GM23248 (cell line): ENCODE results near the gene ERAL1. TPM values are rescaled to one million over a fixed set of nuclear protein-coding genes. Genes with fewer than 3 reads are reported as not detected.
"Not testable (repeated sequence)": the region's sequence is repeated elsewhere in the genome, so short reads cannot be mapped to it uniquely, and the experiment has no call there.

ENCODE experiments used
- DNase-seq: peaks from one replicate; pipeline ENCODE4 v3.0.0-alpha.2; 2015
- H2AFZ ChIP-seq: fragments of 200-600 bp; sonication (generic); 2 replicates; pipeline ENCODE4 v1.6.1; 2016; ENCODE audit warnings: antibody characterized with exemption
- H3F3A ChIP-seq: fragments of 200-600 bp; sonication (generic); 2 replicates; pipeline ENCODE4 v1.6.1; 2016; ENCODE audit warnings: mild to moderate bottlenecking, antibody characterized with exemption, mixed run types; ENCODE audit not compliant: insufficient read depth
- H3K27ac ChIP-seq: fragments of 200-600 bp; sonication (generic); 2 replicates; pipeline ENCODE4 v1.5.1; 2016; ENCODE audit warnings: mild to moderate bottlenecking
- H3K27me3 ChIP-seq: fragments of 200-600 bp; sonication (generic); replicated peaks from 2 replicates; pipeline ENCODE4 v1.6.1; 2016; ENCODE audit warnings: mild to moderate bottlenecking; ENCODE audit not compliant: insufficient read depth
- H3K36me3 ChIP-seq: fragments of 200-600 bp; sonication (generic); 2 replicates; pipeline ENCODE4 v1.6.1; 2016; ENCODE audit warnings: low read depth, mild to moderate bottlenecking
- H3K4me1 ChIP-seq: fragments of 200-600 bp; sonication (generic); 2 replicates; pipeline ENCODE4 v1.6.1; 2016; ENCODE audit warnings: mild to moderate bottlenecking; ENCODE audit not compliant: insufficient read depth
- H3K4me2 ChIP-seq: fragments of 200-600 bp; sonication (generic); one replicate; pipeline ENCODE4 v1.6.1; 2016; ENCODE audit warnings: mild to moderate bottlenecking; ENCODE audit not compliant: unreplicated experiment
- H3K4me3 ChIP-seq: fragments of 200-600 bp; sonication (generic); 2 replicates; pipeline ENCODE4 v1.5.1; 2016; ENCODE audit warnings: mild to moderate bottlenecking
- H3K79me2 ChIP-seq: fragments of 200-600 bp; sonication (generic); 2 replicates; pipeline ENCODE4 v1.6.1; 2016; ENCODE audit warnings: mild to moderate bottlenecking; ENCODE audit not compliant: insufficient read depth
- H3K9ac ChIP-seq: fragments of 200-600 bp; sonication (generic); 2 replicates; pipeline ENCODE4 v1.6.1; 2016; ENCODE audit warnings: mild to moderate bottlenecking
- H3K9me2 ChIP-seq: fragments of 200-600 bp; sonication (generic); 2 replicates; pipeline ENCODE4 v1.6.1; 2016; ENCODE audit warnings: mixed run types, mild to moderate bottlenecking, moderate library complexity; ENCODE audit not compliant: insufficient read depth
- H3K9me3 ChIP-seq: fragments of 200-600 bp; sonication (generic); one replicate; pipeline ENCODE4 v1.6.1; 2017; ENCODE audit warnings: low read depth
- H4K20me1 ChIP-seq: fragments of 200-600 bp; sonication (generic); 2 replicates; pipeline ENCODE4 v1.6.0; 2016; ENCODE audit not compliant: insufficient read depth
- EZH2 ChIP-seq: fragments of 200-600 bp; sonication (generic); IDR thresholded peaks from 2 replicates; pipeline ENCODE4 v1.6.1; 2018; ENCODE audit warnings: antibody characterized with exemption, mild to moderate bottlenecking; ENCODE audit not compliant: insufficient read depth, poor library complexity, severe bottlenecking
- EZH2phosphoT487 ChIP-seq: fragments of 200-600 bp; sonication (generic); IDR thresholded peaks from 2 replicates; pipeline ENCODE4 v1.6.1; 2018; ENCODE audit warnings: antibody characterized with exemption, moderate library complexity, mild to moderate bottlenecking, low read depth; ENCODE audit not compliant: insufficient read depth
- WGBS, 2 experiments: methylation state at CpG; one replicate each; pipeline ENCODE4 v1.1.6; 2015 to 2017; ENCODE audit warnings: low lambda C conversion rate in 2 of 2, low coverage in 1 of 2; ENCODE audit errors: missing lambda C conversion rate in 2 of 2; 5-methylcytosine and 5-hydroxymethylcytosine counted together
- in situ Hi-C: fragments of 300-500 bp; cut with MboI; formaldehyde crosslinking; loops from 2 replicates; pipeline ENCODE4 v1.15.0; 2020
- polyA plus RNA-seq: library from polyadenylated mRNA; unstranded; fragments of >200 nt; fragmentation: Nextera tagmentation; extraction: Ambion mirVana; gene quantifications from 2 replicates; pipeline ENCODE4 v1.2.1, GENCODE V29; 2016
- total RNA-seq: library from RNA; depleted of rRNA; stranded (reverse); fragments of >200 nt; shearing (Covaris generic); gene quantifications from 2 replicates; pipeline ENCODE4 v1.2.3, GENCODE V29; 2014

Gene ERAL1
- total and polyA plus RNA-seq, 2 experiments from 2014 or later, result 40.2 to 60.0 TPM

DNA sequence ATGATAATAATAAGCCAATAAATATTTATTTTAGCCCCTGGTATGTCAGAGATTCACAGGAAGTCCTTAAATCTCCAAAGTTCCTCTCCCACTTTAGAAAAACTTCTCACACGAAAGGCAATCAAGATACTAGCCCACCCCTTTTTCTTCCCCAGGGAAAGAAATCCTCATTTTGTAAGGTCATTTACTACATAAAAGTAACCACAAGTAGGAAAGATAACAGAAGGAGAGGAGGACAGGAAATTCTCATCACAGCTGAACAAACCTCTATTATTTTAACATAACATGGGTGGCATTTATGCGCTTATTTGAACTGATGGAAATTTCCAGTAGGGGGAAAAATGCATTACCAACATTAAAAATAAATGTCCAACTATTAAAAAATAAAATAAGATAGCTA lies 15.6 kb upstream of the ERAL1 start:
- Histone ChIP-seq H3K9ac (peak overlapping the region; percentile 2; the same call in 1 of the 2 replicates), H4K20me1 (no peaks in the 10 kb centered on the region), H3K36me3 (no peaks in the 10 kb centered on the region), H3K4me2 (no peak overlapping the region), H3K27me3 (no peaks in the 10 kb centered on the region), H3K9me2 (no peaks in the 10 kb centered on the region), H3K27ac (no peak overlapping the region), H3K9me3 (no peaks in the 10 kb centered on the region), H3K4me3 (no peak overlapping the region), H2AFZ (no peak overlapping the region), H3F3A (peaks cover 9% of the 10 kb centered on the region), H3K79me2 (peaks cover 90% of the 10 kb centered on the region), H3K4me1 (peaks cover 12% of the 10 kb centered on the region; the same call in 1 of the 2 replicates)
- TF ChIP-seq EZH2phosphoT487 (no peak), EZH2 (no peak)
- in situ Hi-C loops, result no loop called here
- 93 to 96% methylated on average over 2 of the region's 2 CpGs for WGBS, 2 experiments
- DNase-seq, result no peak

DNA sequence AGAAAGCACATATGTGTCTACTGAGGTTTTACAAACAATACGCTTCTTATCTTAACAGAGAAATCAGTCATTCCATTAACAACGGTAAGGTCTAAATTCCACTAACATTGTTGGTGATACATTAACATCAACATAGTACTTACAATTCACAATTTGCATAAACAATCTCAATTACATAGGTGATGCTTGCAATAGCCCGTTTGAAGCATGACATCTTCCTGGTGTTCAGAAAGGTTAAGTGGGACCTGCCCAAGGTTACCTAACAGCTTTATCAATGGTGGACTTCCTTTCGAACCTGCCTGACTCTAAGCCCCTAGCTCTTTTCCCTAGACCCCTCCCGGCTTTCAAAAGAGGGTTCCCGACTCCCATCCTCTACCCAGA lies 12.9 kb upstream of the ERAL1 start:
- peak overlapping the region; percentile 98 for H3K4me2 ChIP-seq
- peaks cover 9% of the 10 kb centered on the region for H3F3A ChIP-seq
- TF ChIP-seq EZH2phosphoT487 (no peak), EZH2 (no peak)
- H2AFZ ChIP-seq, result peak overlapping the region; percentile 99
- in situ Hi-C loops, result no loop called here
- DNase-seq, result no peak
- no peaks in the 10 kb centered on the region for H3K9me2 ChIP-seq
- H3K9ac ChIP-seq, result peak overlapping the region; percentile 82
- H3K27ac ChIP-seq, result peak overlapping the region; percentile 55
- H3K36me3 ChIP-seq, result no peaks in the 10 kb centered on the region
- H3K27me3 ChIP-seq, result no peaks in the 10 kb centered on the region
- no peaks in the 10 kb centered on the region for H3K9me3 ChIP-seq
- H3K4me3 ChIP-seq, result peak overlapping the region; percentile 96
- peaks cover 63% of the 10 kb centered on the region for H3K79me2 ChIP-seq
- 1 to 4% methylated on average over 6 of the region's 6 CpGs for WGBS, 2 experiments
- H3K4me1 ChIP-seq, result peaks cover 12% of the 10 kb centered on the region; the same call in 1 of the 2 replicates
- no peaks in the 10 kb centered on the region for H4K20me1 ChIP-seq

DNA sequence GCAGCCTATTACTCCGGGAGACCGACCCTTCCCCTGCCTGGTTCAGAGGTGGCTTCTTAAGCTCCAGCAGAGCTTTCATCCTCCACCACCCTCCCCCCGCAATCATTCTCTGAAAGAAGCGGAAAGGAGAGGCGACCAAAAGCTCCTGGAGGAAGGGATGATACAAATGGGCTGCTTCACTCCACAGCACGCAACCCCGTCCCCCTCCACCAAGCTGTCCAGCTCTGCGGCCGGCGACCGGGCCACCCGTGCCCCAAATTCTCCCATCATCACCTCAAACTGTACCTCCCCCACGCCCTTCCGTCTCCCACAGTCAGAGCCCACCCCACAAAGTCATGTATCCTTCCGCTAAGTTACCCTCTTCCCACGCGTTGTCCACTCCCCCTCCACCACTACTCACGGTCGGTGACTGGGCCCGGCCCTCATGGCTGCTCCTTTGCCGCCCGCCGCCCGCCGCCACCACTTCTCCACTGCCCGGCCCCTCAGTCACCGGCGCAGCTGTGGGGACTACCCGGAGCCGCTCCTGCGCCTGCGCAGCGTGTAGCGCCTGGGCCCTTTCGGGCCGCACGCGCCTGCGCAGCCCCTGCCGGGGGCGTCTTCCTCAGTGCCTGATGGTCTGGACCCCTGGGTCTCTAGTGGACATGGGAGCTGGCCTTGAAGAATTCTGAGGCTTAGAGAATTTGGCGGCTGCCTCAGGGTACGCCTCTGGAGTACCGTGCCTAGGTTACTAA lies 12.4 kb upstream of the ERAL1 start, which contains the start of gene FAM222B:
FAM222B (minus strand) TSS at position 509 of the 731 bp plus-strand sequence. CDS start 76,123 bp downstream, outside the sequence.
- peaks cover 58% of the 10 kb centered on the region for H3K79me2 ChIP-seq
- peak within 1 kb of the TSS; percentile 82 for H3K9ac ChIP-seq
- no peaks in the 10 kb centered on the region for H4K20me1 ChIP-seq
- H3K36me3 ChIP-seq, result no peaks in the 10 kb centered on the region
- H3K9me3 ChIP-seq, result no peaks in the 10 kb centered on the region
- H3K9me2 ChIP-seq, result no peaks in the 10 kb centered on the region
- H3K27me3 ChIP-seq, result no peaks in the 10 kb centered on the region
- in situ Hi-C loops, result no loop called here
- H3K27ac ChIP-seq, result peak within 1 kb of the TSS; percentile 55
- no peak for TF ChIP-seq EZH2
- no peak for TF ChIP-seq EZH2phosphoT487
- DNase-seq, result peak; percentile 94
- H3K4me3 ChIP-seq, result peak within 1 kb of the TSS; percentile 96
- H3F3A ChIP-seq, result peaks cover 9% of the 10 kb centered on the region
- peaks cover 12% of the 10 kb centered on the region; the same call in 1 of the 2 replicates for H3K4me1 ChIP-seq
- WGBS, 2 experiments, result 1 to 2% methylated on average over 41 to 44 of the region's 44 CpGs
- peak within 1 kb of the TSS; percentile 99 for H2AFZ ChIP-seq
- H3K4me2 ChIP-seq, result peak within 1 kb of the TSS; percentile 98

DNA sequence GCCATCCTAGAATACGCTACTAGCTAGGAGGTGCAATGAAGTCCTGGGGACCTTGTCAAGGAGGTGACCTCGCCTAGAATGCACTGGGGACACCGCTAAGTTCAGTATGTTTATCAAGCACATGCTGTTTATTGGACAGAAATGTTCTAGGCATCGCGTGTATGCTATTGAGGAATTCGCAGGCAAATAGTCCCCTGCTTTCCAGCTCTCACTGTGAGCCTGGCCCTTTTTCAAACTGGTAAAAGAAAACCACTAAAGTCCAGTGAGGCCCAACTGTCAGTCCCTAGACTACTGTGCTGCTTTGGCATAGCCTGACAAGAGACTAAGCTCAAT lies 11.0 kb upstream of the ERAL1 start:
- H3K9ac ChIP-seq, result no peak overlapping the region
- H3K9me3 ChIP-seq, result no peaks in the 10 kb centered on the region
- TF ChIP-seq EZH2phosphoT487 (no peak), EZH2 (no peak)
- 97% methylated on average over 6 of the region's 6 CpGs for WGBS, 2 experiments
- peaks cover 44% of the 10 kb centered on the region for H3K79me2 ChIP-seq
- no peaks in the 10 kb centered on the region for H3K27me3 ChIP-seq
- H3K27ac ChIP-seq, result no peak overlapping the region
- H3K9me2 ChIP-seq, result no peaks in the 10 kb centered on the region
- DNase-seq, result no peak
- H3K36me3 ChIP-seq, result no peaks in the 10 kb centered on the region
- H4K20me1 ChIP-seq, result no peaks in the 10 kb centered on the region
- H3K4me3 ChIP-seq, result no peak overlapping the region
- H3F3A ChIP-seq, result peaks cover 9% of the 10 kb centered on the region
- H3K4me2 ChIP-seq, result no peak overlapping the region
- in situ Hi-C loops, result no loop called here
- peaks cover 12% of the 10 kb centered on the region; the same call in 1 of the 2 replicates for H3K4me1 ChIP-seq
- H2AFZ ChIP-seq, result no peak overlapping the region

DNA sequence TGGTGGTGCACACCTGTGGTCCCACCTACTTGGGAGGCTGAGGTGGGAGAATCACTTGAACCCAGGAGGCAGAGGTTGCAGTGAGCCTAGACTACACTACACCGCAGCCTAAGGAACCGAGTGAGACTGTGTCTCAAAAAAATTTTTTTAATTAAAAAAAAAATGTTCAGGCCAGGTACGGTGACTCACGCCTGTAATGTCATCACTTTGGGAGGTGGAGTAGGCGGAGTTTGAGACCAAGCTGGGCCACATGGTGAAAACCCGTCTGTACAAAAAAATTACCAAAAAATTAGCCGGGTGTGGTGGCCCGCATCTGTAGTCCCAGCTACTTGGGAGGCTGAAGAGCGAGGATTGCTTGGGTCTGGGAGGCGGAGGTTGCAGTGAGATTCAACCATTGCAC lies 8.6 kb upstream of the ERAL1 start:
- Histone ChIP-seq H3K4me3 (no peak overlapping the region), H4K20me1 (no peaks in the 10 kb centered on the region), H3K79me2 (peaks cover 20% of the 10 kb centered on the region), H3K9me3 (no peaks in the 10 kb centered on the region), H3K27ac (no peak overlapping the region), H3K9ac (no peak overlapping the region), H3F3A (peaks cover 9% of the 10 kb centered on the region), H3K4me2 (no peak overlapping the region), H3K4me1 (peaks cover 9% of the 10 kb centered on the region; the same call in 1 of the 2 replicates), H3K9me2 (no peaks in the 10 kb centered on the region), H3K36me3 (no peaks in the 10 kb centered on the region), H2AFZ (no peak overlapping the region), H3K27me3 (no peaks in the 10 kb centered on the region)
- DNase-seq, result no peak
- in situ Hi-C loops, result no loop called here
- no peak for TF ChIP-seq EZH2
- TF ChIP-seq EZH2phosphoT487, result no peak
- 85 to 87% methylated on average over 10 of the region's 10 CpGs for WGBS, 2 experiments

DNA sequence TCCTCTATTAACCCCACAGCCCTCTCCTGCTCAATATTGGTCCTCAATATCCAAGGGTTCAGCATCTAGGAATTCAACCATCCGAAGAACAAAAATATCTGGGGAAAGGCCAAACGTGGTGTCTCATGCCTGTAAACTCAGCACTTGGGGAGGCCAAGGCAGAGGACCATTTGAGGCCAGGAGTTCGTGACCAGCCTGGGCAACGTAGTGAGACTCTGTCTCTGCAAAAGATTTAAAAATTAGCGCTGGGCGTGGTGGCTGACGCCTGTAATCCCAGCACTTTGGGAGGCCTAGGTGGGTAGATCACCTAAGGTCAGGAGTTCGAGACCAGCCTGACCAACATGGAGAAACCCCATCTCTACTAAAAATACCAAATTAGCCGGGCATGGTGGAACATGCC lies 8.1 kb upstream of the ERAL1 start:
- DNase-seq, H4K20me1 ChIP-seq: not testable (repeated sequence)
- WGBS, 2 experiments, result 83 to 86% methylated on average over 9 of the region's 9 CpGs

DNA sequence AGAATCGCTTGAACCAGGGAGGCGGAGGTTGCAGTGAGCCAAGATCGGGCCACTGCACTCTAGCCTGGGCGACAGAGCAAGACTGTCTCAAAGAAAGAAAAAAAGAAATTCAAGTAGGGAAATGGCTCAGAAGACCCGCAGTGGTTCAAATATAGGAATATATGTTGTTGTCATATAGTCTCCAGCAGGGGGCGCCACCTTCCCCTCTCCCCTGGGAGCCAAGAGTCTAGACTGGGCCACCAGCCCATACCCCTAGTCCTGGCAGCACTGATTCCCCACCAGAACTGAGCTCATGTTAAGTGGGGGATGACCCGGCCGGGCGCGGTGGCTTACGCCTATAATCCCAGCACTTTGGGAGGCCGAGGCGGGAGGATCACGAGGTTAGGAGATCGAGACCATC lies 6.1 kb upstream of the ERAL1 start:
- DNase-seq, result peak; percentile 22
- H3K79me2 ChIP-seq, H3K36me3 ChIP-seq, H3F3A ChIP-seq, H3K4me1 ChIP-seq, H4K20me1 ChIP-seq, in situ Hi-C loops, H3K9me2 ChIP-seq, H3K27me3 ChIP-seq, H2AFZ ChIP-seq, H3K9me3 ChIP-seq, H3K4me3 ChIP-seq, H3K4me2 ChIP-seq, H3K9ac ChIP-seq, H3K27ac ChIP-seq: not testable (repeated sequence)
- WGBS, 2 experiments, result 86 to 88% methylated on average over 13 to 15 of the region's 15 CpGs

More for the DNA sequence above, 8.1 kb upstream of the ERAL1 start:
- H3K9me2 ChIP-seq, H3K9me3 ChIP-seq, H3K27me3 ChIP-seq, H3K36me3 ChIP-seq, H3K4me1 ChIP-seq, H3K9ac ChIP-seq, H2AFZ ChIP-seq, H3F3A ChIP-seq, H3K27ac ChIP-seq, H3K4me3 ChIP-seq, in situ Hi-C loops, H3K4me2 ChIP-seq: not testable (repeated sequence)
- H3K79me2 ChIP-seq, result peaks cover 15% of the 10 kb centered on the region
